Measurements from ENCODE around the gene BCORL1. TPM values are rescaled to one million over a fixed set of nuclear protein-coding genes. Genes with fewer than 3 reads are reported as not detected.

Gene BCORL1, protein sequence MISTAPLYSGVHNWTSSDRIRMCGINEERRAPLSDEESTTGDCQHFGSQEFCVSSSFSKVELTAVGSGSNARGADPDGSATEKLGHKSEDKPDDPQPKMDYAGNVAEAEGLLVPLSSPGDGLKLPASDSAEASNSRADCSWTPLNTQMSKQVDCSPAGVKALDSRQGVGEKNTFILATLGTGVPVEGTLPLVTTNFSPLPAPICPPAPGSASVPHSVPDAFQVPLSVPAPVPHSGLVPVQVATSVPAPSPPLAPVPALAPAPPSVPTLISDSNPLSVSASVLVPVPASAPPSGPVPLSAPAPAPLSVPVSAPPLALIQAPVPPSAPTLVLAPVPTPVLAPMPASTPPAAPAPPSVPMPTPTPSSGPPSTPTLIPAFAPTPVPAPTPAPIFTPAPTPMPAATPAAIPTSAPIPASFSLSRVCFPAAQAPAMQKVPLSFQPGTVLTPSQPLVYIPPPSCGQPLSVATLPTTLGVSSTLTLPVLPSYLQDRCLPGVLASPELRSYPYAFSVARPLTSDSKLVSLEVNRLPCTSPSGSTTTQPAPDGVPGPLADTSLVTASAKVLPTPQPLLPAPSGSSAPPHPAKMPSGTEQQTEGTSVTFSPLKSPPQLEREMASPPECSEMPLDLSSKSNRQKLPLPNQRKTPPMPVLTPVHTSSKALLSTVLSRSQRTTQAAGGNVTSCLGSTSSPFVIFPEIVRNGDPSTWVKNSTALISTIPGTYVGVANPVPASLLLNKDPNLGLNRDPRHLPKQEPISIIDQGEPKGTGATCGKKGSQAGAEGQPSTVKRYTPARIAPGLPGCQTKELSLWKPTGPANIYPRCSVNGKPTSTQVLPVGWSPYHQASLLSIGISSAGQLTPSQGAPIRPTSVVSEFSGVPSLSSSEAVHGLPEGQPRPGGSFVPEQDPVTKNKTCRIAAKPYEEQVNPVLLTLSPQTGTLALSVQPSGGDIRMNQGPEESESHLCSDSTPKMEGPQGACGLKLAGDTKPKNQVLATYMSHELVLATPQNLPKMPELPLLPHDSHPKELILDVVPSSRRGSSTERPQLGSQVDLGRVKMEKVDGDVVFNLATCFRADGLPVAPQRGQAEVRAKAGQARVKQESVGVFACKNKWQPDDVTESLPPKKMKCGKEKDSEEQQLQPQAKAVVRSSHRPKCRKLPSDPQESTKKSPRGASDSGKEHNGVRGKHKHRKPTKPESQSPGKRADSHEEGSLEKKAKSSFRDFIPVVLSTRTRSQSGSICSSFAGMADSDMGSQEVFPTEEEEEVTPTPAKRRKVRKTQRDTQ (N-terminal part only)
- total RNA-seq: 0.86 and 1.2 TPM in 2 replicates

DNA sequence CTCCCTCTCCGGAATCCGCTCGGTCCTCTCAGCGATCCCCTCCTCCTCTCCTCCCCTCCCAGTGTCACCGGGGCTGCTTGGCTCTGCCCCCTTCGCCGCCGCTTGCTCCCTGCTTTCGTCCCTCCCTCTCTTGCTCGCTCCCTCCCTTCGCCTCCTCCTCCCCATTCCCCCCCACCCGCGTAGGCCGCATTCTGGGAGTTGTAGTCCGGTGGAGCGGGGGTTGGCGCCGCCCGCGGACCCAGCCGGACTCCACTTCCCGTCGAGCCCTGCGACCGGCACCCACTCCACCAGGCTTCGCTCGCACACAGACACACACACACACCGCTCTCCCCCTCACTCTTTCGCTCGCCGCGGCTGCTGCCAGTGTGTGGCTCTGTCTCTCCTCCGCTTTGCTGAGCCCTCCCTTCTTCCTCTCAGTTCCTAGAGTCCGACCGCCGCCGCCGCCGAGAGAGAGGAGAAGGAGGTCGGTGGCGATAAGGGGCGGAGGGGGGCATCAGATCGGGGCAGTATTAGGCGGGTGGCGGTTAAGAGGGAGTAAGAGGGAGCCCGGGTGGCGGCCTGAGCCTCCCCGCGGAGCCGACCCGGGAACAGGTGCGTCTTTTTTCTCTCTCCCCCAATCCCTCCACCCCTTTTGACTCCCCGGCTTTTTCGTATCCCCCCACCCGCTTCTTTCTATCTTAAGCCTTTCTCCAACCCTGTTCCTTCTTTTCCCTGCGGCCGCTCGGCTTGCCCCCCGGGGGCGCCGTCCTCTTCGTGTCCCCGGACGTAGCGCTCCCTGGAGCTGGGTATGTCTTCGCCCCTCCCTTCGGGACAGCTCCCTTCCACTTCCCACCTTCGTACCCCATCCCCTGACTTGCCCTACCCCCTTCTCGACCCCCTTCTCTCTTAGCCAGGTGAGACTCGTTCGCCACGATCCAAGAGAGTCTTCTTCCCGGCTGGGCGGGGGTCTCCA, at the start of gene BCORL1:
BCORL1 (plus strand) TSS at position 336 of the 952 bp plus-strand sequence. CDS start 22,597 bp downstream, outside the sequence.

Other genes with a start within 250 kb of the BCORL1 start
- gene XPNPEP2, start 243.7 kb upstream of the BCORL1 start, total RNA-seq: 1.7 TPM in 1 of 2 replicates, not detected in the other
- gene SASH3, start 202.7 kb upstream of the BCORL1 start, total RNA-seq: not detected in 2 replicates
- 23.9 and 26.1 TPM in 2 replicates for gene ZDHHC9, start 138.7 kb upstream of the BCORL1 start, total RNA-seq
- gene UTP14A, start 76.5 kb upstream of the BCORL1 start, total RNA-seq: 13.1 and 13.8 TPM in 2 replicates
- gene ELF4, start 127.9 kb downstream of the BCORL1 start, total RNA-seq: 18.3 and 19.6 TPM in 2 replicates
- 17.9 and 29.4 TPM in 2 replicates for gene AIFM1, start 183.2 kb downstream of the BCORL1 start, total RNA-seq
- gene RAB33A, start 189.3 kb downstream of the BCORL1 start, total RNA-seq: 4.8 and 8.1 TPM in 2 replicates

Measured in myometrial cell (primary cell).